ENCODE data around the gene WDR82.

WDR82 gene

DNA sequence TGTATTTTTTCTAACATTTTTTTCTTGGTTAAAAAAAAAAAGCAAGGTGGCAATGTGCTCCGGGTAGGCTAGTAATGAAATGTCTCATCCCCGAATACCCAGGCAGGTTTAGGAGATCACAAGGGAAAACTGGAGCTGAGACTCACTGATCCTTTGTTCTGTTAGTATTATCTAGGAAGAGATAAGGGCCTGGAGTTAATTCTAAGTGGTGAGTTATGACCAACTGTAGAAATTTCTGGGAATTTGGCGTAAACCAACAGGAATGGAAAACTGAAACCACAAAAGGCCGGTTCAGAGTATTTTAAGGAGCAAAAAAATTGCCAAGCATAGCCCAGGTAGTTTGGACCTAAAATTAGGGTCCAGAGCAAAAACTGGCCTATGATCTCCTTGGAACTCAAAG lies 20.5 kb downstream of the WDR82 start:
- DNase-seq (ENCODE audit: low read depth, low spot score): no peak

DNA sequence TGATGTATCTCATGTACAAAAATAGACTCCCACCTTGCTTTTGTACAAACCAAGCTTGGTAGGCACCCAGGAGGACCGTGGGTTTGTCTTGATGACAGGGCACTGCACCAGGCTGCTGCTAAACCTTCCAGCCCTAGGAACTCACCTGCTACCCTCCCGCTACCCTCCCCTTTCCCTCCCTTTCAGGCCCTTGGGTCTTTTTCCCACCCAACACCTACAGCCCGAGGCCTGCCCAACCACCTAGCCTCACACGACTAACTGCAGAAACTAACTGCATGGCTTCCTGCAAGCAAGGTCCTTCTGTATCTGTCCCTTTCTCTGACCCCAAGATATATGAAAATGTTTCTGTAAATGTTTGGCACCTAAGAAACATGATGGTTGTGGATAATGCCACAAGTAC lies 21.8 kb downstream of the WDR82 start:
- no peak for DNase-seq (ENCODE audit: low read depth, low spot score)

GRCh38 chr3:52256159-52256558 lies 22.3 kb downstream of the WDR82 start:
- DNase-seq (ENCODE audit: low read depth, low spot score): no peak

DNA sequence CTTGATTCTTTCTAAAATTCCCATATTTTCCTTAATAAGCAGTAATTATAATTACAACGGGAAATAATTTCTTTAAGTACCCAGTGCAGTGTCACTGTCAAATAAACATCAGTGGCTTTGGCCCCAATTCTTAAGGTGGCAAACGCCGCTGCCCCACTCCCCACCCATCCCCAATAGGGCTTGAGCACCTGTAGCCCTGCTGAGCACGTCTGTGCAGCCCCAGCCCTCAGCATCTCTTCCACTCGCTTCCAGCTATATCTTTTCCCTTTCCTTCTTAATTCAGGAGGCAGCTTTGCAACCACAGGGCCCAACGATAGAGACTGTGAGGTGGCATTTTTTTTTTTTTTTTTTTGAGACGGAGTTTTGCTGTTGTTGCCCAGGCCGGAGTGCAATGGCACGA lies 23.8 kb downstream of the WDR82 start:
- DNase-seq (ENCODE audit: low read depth, low spot score): no peak

DNA sequence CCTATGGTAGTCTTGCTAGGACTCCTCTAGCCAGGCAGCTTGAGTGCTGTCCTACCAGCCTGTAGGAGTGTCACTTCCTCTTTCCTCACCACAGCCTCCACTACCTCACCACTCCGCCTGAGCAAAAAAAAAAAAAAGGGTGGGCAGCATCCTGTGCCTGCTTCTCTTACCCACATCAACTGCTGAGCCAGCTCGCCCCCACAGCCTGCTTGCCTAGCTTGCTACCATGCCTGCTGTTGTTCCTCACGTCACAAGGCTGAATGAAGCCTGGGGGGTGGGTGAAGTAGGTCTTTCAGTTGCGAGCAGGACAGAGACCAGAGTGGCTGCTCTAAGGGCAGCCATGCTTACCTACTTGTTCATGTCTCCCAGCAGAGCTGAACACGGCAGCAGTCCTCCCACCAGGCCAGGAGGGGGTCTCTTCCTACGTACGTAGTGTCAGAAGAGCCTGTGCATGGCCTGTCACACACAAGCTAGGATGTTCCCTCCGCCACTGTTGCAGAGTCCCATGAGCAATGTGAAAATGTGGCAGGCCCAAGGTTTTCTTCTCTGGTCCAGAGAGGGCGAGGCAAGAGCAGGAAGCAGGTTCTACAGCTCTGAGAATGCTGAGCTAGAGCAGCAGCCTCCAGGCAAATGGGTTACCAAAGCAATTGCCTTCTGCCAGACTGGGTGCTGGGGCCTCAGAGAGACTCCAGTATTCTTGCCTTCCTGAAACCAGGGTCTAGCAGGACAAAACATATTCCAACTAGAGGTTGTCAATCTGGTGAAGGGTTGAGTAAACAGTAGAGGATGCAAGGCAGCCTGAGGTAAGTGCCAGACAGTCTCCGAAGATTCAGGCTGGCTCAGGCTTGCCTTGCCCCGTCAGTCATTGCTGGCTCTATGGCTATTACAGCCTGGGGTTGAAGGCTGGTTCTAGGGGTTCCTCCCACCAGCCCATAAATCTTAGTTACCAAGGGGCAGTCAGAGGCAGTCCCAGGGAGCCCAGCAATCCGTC lies 24.8 kb downstream of the WDR82 start:
- DNase-seq (ENCODE audit: low read depth, low spot score): peak; percentile 63

DNA sequence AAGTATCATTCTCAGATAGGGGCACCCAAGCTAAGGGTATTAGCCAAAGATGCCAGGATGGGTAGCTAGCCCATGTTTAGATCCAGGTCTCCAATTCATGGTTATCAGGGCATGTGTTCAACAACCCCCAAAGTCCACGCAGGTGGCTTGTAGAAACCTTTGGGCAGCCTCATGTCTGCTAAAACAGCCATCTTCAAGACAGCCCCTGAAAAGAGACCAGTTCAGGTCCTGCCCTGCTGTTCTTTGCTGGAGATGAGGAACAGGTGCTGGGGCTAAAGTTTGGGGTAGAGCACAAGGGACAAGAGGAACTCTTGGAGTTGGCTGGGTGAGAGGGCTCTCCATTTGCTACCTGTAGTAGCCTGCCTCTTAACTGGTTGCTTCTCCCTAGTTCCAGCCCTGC lies 28.3 kb downstream of the WDR82 start:
- no peak for DNase-seq (ENCODE audit: low read depth, low spot score)

DNA sequence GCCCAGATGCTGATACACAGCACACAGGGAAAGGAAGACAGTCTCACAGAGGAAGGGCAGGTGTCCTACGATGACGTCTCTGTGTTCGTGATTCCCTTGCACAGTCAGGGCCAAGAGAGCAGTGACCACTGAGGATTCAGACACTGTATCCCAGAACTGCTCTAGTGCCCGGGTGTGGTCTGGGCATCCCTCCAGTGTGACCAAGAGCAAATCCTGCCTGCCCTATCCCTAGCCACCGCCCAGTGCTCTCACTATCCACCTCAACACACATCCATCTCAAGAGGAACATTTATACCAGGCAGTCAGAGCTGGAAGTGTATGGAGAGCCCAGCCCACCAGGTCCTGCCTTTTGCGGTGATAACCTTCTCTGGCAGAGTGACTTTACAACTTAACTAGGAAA lies 28.8 kb downstream of the WDR82 start:
- no peak for DNase-seq (ENCODE audit: low read depth, low spot score)

DNA sequence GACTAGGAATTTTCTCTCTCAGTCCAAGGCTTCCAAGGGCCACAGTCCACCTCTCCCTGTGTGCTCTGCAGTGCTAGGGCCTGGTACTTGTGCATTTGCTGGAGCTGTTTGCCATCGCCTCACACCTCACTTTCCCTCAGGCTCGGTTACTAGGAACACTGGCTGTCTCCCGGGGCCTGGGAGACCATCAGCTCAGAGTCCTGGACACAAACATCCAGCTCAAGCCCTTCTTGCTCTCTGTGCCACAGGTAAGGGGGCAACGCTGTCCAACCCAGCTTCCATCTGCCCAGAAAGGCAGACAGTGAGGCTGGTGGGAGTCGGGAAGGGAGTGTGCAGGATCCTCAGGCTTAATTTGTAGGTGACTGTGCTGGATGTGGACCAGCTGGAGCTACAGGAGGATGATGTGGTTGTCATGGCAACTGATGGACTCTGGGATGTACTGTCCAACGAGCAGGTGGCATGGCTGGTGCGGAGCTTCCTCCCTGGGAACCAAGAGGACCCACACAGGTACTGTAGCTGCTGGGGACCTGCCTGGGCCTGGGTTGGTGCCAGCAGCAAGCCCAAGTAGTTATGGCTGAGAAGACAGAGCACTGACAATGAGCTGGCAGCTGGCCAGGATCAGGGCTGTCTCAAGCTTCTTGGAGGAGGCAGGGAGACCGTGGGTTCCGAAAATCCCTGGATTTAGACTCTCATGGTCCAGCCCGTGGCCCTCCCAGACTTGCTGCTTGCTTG lies 29.5 kb downstream of the WDR82 start:
- DNase-seq (ENCODE audit: low read depth, low spot score): no peak

- DNase-seq (ENCODE audit: low read depth, low spot score): no peak
Measured at GRCh38 chr3:52248165-52248541, 30.3 kb downstream of the WDR82 start.

DNA sequence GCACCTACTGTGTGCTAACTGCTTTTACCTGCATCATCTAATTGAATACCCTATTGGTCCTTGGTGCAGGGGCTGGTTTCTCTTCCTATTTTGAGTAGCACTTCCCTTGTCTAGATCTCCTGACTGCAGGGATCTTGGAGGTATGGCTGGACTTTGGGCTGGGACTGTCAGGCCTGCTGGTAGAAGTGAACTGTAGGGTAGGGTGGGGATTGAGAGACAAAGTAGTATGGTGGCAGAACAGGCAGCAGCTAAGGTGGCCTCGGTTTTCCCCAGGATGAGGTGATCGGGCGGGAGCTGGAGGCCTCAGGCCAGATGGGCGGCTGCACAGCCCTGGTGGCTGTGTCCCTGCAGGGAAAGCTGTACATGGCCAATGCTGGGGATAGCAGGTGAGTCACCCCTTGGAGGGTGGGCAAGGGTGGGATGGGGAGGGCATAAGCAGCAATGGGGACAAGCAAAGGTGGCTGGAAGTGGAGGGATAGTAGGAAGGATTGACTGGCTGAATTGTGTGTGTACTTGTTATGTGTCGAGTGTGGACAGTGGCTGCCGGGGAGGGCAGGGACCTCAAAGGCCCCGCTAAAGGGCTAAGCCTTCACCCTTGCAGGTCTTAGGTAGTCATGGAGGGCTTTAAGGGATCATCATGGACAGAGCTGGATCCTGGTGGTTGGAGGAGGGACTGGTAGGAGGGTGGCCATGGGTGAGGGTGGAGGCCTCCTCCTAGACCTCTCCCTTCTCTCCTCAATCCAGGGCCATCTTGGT lies 30.9 kb downstream of the WDR82 start:
- no peak for DNase-seq (ENCODE audit: low read depth, low spot score)

DNA sequence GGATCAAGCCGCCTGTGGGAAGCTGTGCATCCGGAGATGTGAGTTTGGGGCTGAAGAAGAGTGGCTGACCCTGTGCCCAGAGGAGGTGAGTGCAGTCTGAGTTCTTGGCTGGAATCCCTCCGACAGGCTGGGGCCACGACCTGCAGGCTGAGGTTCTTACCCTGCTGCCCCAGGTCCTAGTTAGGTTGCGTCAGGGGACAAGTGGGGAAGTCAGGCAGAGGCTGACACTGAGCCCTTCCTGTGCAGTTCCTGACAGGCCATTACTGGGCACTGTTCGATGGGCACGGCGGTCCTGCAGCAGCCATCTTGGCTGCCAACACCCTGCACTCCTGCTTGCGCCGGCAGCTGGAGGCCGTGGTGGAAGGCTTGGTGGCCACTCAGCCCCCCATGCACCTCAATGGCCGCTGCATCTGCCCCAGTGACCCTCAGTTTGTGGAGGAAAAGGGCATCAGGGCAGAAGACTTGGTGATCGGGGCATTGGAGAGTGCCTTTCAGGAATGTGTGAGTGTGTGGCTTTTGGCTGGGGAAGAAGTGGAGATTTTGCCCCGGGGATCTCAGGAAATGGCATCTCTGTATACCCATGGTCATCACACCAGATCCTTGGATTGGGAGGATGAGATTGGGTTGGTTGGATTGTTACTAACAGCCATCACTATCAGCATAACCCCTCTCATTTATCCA lies 31.6 kb downstream of the WDR82 start:
- no peak for DNase-seq (ENCODE audit: low read depth, low spot score)

- DNase-seq (ENCODE audit: low read depth, low spot score): no peak
Measured at GRCh38 chr3:52246264-52246620, 32.2 kb downstream of the WDR82 start.

GRCh38 chr3:52245322-52246263 lies 32.9 kb downstream of the WDR82 start, which contains the start of gene PPM1M:
Gene PPM1M, plus strand, starts transcription at chr3:52245759. Its CDS starts 66 bp downstream, at chr3:52245825.
- DNase-seq (ENCODE audit: low read depth, low spot score): no peak

DNA sequence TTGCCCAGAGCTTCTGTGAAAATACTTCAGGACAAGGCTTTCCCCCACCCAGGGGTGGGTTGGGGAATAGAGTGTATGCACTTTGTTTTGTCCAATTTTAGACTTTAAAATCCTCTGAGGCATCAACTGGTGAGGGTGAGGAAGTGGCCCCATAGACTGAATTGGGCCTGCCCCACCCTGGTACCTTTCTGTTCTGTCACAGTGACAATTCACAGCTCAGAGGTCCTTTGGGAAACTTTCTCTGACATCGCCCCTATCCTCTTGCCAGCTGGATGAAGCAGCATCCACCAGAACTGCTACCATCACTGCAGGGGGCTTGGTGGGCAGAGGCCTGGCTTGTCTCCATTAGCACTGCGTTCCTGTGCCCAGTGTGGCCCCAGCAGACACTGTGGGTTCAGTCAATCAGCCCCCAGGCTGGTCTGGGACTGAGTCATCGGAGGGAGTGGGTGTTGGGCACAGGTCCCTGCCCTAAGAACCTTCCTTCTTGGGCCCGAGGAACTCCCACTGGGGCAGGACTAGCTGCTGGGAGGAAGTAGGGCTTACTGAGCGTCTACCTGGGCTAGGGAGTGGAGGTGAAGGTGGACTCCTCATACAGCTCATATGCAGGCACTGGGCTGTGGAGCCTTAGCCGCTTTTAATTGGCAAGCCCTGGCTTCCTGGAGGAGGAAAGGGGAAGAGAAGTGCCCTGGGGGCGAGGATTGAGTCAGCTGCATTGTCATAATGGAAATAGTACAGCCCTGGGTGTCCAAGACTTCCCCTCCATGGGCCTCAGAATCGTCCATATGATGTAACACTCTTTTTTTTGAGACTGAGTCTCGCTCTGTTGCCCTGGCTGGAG lies 34.4 kb downstream of the WDR82 start:
- DNase-seq (ENCODE audit: low read depth, low spot score): no peak

GRCh38 chr3:52242039-52242438 lies 36.4 kb downstream of the WDR82 start:
- DNase-seq (ENCODE audit: low read depth, low spot score): no peak

DNA sequence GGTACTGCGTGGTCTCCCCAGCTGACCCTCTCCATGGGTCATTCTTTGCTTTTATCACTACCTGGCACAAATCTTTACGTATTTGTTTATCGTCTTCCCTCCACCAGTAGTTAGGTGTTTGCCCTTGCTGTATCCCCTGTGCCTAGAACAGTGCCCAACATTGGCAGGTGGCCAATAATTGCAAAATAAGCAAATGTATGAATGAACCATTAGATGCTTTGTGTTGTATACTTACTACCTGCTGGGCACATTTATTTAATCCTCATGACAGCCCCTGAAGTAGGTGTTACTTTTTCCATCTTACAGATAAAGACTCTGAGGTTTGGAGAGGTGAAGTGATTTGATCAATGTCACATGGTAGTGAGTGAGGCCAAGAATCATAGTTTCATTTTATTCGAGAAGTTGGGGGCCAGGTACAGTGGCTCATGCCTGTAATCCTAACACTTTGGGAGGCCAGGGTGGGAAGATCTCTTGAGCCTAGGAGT lies 37.5 kb downstream of the WDR82 start:
- DNase-seq (ENCODE audit: low read depth, low spot score): no peak

DNA sequence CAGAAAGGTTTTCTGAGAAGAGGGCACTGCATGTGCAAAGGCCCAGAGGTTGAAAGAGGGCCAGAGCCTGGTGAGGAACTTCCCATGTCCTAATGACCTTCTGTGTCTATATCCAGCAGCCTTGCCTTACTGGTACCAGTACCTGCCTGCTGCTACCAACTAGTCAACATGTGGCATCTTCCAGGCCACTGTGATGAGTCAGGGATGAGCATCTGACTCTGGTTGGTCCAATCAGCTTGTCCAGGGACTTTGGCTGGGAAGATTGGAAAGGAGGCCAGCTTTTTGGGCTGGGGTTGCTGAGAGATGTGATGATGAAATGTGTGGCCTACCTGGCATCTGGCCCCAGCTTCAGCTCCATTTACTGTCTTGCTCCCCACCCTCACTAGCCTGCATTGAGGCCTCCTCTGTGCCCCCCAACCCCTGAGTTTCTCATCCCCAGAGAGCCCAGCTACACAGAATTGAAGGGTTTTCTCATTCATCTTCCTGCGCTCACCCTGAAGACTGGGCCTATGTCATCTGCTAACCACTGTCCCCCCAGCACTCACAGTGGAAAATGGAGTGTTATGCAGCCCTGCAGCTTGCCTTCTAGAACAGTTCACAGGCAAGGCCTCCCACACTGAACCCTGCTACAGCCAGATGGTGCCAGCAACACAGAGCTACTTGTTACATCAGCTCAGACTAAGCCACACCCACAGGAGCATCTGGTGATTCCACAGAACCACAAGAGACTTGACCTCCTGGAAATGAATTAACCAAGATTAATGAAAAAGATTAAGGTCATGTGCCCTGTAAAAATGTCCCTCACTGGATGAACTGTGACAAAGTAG lies 38.2 kb downstream of the WDR82 start:
- DNase-seq (ENCODE audit: low read depth, low spot score): no peak
